GM12892 (cell line): ENCODE data around the gene ECM2.

Experiments used
- DNase-seq: peaks from one replicate; pipeline ENCODE4 v3.0.0; 2011; ENCODE audit not compliant: insufficient read length
- FAIRE-seq: peaks from 2 replicates; lab custom pipeline; 2011; peaks lifted over from hg19 to GRCh38; lab: Jason Lieb, UNC
- POLR2A ChIP-seq: IDR thresholded peaks from 2 replicates; pipeline ENCODE4 v1.6.1; 2011; ENCODE audit warnings: low read depth, low read length, control low read depth
- POLR2AphosphoS5 ChIP-seq: IDR thresholded peaks from 2 replicates; pipeline ENCODE4 v1.6.1; 2011; ENCODE audit warnings: low read depth, low read length, control low read depth
- TAF1 ChIP-seq: IDR thresholded peaks from 2 replicates; pipeline ENCODE4 v1.6.1; 2011; ENCODE audit warnings: low read depth, mild to moderate bottlenecking, control low read depth, low read length, borderline replicate concordance

ECM2 gene

GRCh38 chr9:92493749-92494387, 41.9 kb downstream of the ECM2 start:
- peak; percentile 40 for FAIRE-seq

GRCh38 chr9:92492781-92493401, 42.9 kb downstream of the ECM2 start:
- DNase-seq (no peak), FAIRE-seq (no peak)
- TF ChIP-seq POLR2AphosphoS5 (no peak), TAF1 (no peak), POLR2A (no peak)

More at GRCh38 chr9:92493749-92494387, 41.9 kb downstream of the ECM2 start:
- TF ChIP-seq POLR2A (no peak), POLR2AphosphoS5 (no peak), TAF1 (no peak)
- DNase-seq: no peak

- DNase-seq (no peak), FAIRE-seq (no peak)
- TF ChIP-seq TAF1 (no peak), POLR2AphosphoS5 (no peak), POLR2A (no peak)
Observed at GRCh38 chr9:92488681-92489550, 46.9 kb downstream of the ECM2 start.

GRCh38 chr9:92486371-92486770, 49.4 kb downstream of the ECM2 start:
- TF ChIP-seq POLR2A (no peak), POLR2AphosphoS5 (no peak), TAF1 (no peak)
- no peak for DNase-seq
- no peak for FAIRE-seq

- TF ChIP-seq POLR2AphosphoS5: no peak
- no peak for TF ChIP-seq TAF1
- no peak for TF ChIP-seq POLR2A
- DNase-seq (no peak), FAIRE-seq (no peak)
Observed at GRCh38 chr9:92484563-92484962, 51.2 kb downstream of the ECM2 start.

- FAIRE-seq: no peak
- TF ChIP-seq POLR2A: no peak
- no peak for TF ChIP-seq POLR2AphosphoS5
- no peak for TF ChIP-seq TAF1
- DNase-seq: no peak
Observed at GRCh38 chr9:92483627-92484545, 51.9 kb downstream of the ECM2 start.

- no peak for DNase-seq
- FAIRE-seq: no peak
- no peak for TF ChIP-seq POLR2AphosphoS5
- no peak for TF ChIP-seq TAF1
- no peak for TF ChIP-seq POLR2A
Observed at GRCh38 chr9:92482805-92483204, 53.0 kb downstream of the ECM2 start.

- FAIRE-seq (no peak), DNase-seq (no peak)
- TF ChIP-seq POLR2A (no peak), TAF1 (no peak), POLR2AphosphoS5 (no peak)
Observed at GRCh38 chr9:92482329-92482728, 53.5 kb downstream of the ECM2 start, which contains the start of gene ASPN. ASPN (minus strand) TSS chr9:92482506.

- TF ChIP-seq POLR2AphosphoS5: no peak
- TF ChIP-seq POLR2A: no peak
- TF ChIP-seq TAF1: no peak
- DNase-seq (no peak), FAIRE-seq (peak; percentile 42)
Observed at GRCh38 chr9:92480986-92481633, 54.7 kb downstream of the ECM2 start.

- DNase-seq (no peak), FAIRE-seq (no peak)
Observed at GRCh38 chr9:92480291-92480771, 55.5 kb downstream of the ECM2 start.

More at GRCh38 chr9:92480291-92480771, 55.5 kb downstream of the ECM2 start:
- TF ChIP-seq TAF1 (no peak), POLR2AphosphoS5 (no peak), POLR2A (no peak)
